Endothelial cell of umbilical vein (primary cell): ENCODE data around the gene DMRT3.

Source experiments
- CTCF ChIP-seq, 2 donors: IDR thresholded peaks; 1 replicate in 1 of 2; 2 replicates in 1 of 2; pipeline ENCODE4 v1.5.1; 2011; ENCODE audit warnings: low read length in 2 of 2, mild to moderate bottlenecking in 2 of 2, moderate library complexity in 2 of 2, control low read depth in 1 of 2, inconsistent platforms in 1 of 2, low read depth in 1 of 2; ENCODE audit not compliant: insufficient read depth in 1 of 2; ENCODE audit errors: extremely low read depth in 1 of 2
- EZH2 ChIP-seq: IDR thresholded peaks from 2 replicates; pipeline ENCODE4 v1.6.1; 2012; ENCODE audit warnings: borderline replicate concordance, low read depth, mild to moderate bottlenecking, moderate library complexity, low read length, inconsistent platforms; ENCODE audit not compliant: severe bottlenecking
- FOS ChIP-seq: IDR thresholded peaks from 2 replicates; pipeline ENCODE4 v1.6.1; 2011; ENCODE audit warnings: mild to moderate bottlenecking, low read length, moderate library complexity, borderline replicate concordance; ENCODE audit not compliant: insufficient read depth
- GATA2 ChIP-seq: IDR thresholded peaks from 2 replicates; pipeline ENCODE4 v1.7.0; 2011; ENCODE audit warnings: low read depth, mild to moderate bottlenecking, moderate library complexity, mixed read lengths, low read length; ENCODE audit not compliant: insufficient read length, insufficient read depth
- JUN ChIP-seq: IDR thresholded peaks from 2 replicates; pipeline ENCODE4 v1.6.1; 2011; ENCODE audit warnings: borderline replicate concordance, low read depth; ENCODE audit not compliant: insufficient read length, insufficient read depth
- MAX ChIP-seq: IDR thresholded peaks from 2 replicates; pipeline ENCODE4 v1.6.1; 2011; ENCODE audit not compliant: insufficient read depth, insufficient read length
- MYC ChIP-seq: IDR thresholded peaks from one replicate; pipeline ENCODE4 v1.6.1; 2011; ENCODE audit warnings: mild to moderate bottlenecking, low read depth, low read length
- POLR2A ChIP-seq: IDR thresholded peaks from 2 replicates; pipeline ENCODE4 v1.6.1; 2012; ENCODE audit warnings: low read depth, mild to moderate bottlenecking, control low read depth, low read length
- POLR2AphosphoS5 ChIP-seq: IDR thresholded peaks from 2 replicates; pipeline ENCODE4 v1.6.1; 2012; ENCODE audit warnings: low read depth, mild to moderate bottlenecking, control low read depth, low read length, moderate library complexity; ENCODE audit not compliant: insufficient read depth

- TF ChIP-seq POLR2A (no peak), CTCF (IDR thresholded peaks at IDR 0.05; ENCODE audit: extremely low read depth in 1 of 2, insufficient read depth in 1 of 2, low read depth in 1 of 2, low read length in 2 of 2) (no peak), EZH2 (no peak), POLR2AphosphoS5 (no peak), MAX (no peak), MYC (no peak), GATA2 (no peak), FOS (no peak), JUN (no peak)
Measured at GRCh38 chr9:965497-965896, 11.0 kb upstream of the DMRT3 start.
